Heart left ventricle (tissue), 13 donors: ENCODE results near the gene SMO.

Source experiments
- CTCF ChIP-seq, 12 donors: fragments of 200-600 bp; sonication (generic) in 4 of 12; IDR thresholded peaks; one replicate each; pipeline versions ENCODE4 v1.5.0 to v1.8.0; 2018 to 2022; ENCODE audit warnings: antibody characterized with exemption in 12 of 12, mild to moderate bottlenecking in 5 of 12
- POLR2A ChIP-seq, 2 donors: fragments of 450-650 bp; IDR thresholded peaks; one replicate each; pipeline ENCODE4 v1.6.1; 2017; ENCODE audit warnings: antibody characterized with exemption in 2 of 2, mild to moderate bottlenecking in 2 of 2, moderate library complexity in 2 of 2
- donor health status: ischemic (EF 13 %, LVEDD 7.1; RV severe dilation, severe dysfunction).
- donor health status: DM: no; HTN: yes; CAD: no.
- donor health status: DM: no; HTN: no; CAD: no.
- donor health status: ischemic (EF 25% LVEDD 6.9; RV normal size, moderate dysfunction).
- donor health status: ischemic (EF 25% LVEDD 5.7; RV mildly dilated, moderate dysfunction).
- donor health status: ischemic (EF 35%, LVEDD 5.7; RV mildly dilated, moderate dysfunction).
- donor health status: nonischemic (EF 11% LVEDD 7.7; RV severe dilation, severe dysfunction).
- donor health status: DM: yes; HTN: yes; CAD: no.
- donor health status: PGD.
- donor health status: ischemic (EF 29% LVEDD 5.4; RV normal size, mild dysfunction).
- donor health status: nonischemic (EF 23%, LVEDD 6.1; RV moderate dilation, normal function).

- TF ChIP-seq CTCF (IDR thresholded peaks at IDR 0.05) (no peak), POLR2A (IDR thresholded peaks at IDR 0.05) (no peak)
These were observed 33.6 kb downstream of the SMO start for GRCh38 chr7:129222064-129222463.
